GM10266 (cell line): ENCODE data around the gene SURF6.
"Not testable (repeated sequence)": the region's sequence is repeated elsewhere in the genome, so short reads cannot be mapped to it uniquely, and the experiment has no call there.

Source experiments
- DNase-seq: peaks from one replicate; pipeline ENCODE4 v3.0.0; 2012; ENCODE audit errors: extremely low spot score
- TF ChIP-seq, protein P1 (sequence below): IDR thresholded peaks from 2 replicates; pipeline ENCODE4 v1.5.1; 2012; ENCODE audit warnings: mild to moderate bottlenecking, low read depth; ENCODE audit not compliant: control insufficient read depth, insufficient read depth; ENCODE audit errors: missing control alignments

Gene SURF6

DNA sequence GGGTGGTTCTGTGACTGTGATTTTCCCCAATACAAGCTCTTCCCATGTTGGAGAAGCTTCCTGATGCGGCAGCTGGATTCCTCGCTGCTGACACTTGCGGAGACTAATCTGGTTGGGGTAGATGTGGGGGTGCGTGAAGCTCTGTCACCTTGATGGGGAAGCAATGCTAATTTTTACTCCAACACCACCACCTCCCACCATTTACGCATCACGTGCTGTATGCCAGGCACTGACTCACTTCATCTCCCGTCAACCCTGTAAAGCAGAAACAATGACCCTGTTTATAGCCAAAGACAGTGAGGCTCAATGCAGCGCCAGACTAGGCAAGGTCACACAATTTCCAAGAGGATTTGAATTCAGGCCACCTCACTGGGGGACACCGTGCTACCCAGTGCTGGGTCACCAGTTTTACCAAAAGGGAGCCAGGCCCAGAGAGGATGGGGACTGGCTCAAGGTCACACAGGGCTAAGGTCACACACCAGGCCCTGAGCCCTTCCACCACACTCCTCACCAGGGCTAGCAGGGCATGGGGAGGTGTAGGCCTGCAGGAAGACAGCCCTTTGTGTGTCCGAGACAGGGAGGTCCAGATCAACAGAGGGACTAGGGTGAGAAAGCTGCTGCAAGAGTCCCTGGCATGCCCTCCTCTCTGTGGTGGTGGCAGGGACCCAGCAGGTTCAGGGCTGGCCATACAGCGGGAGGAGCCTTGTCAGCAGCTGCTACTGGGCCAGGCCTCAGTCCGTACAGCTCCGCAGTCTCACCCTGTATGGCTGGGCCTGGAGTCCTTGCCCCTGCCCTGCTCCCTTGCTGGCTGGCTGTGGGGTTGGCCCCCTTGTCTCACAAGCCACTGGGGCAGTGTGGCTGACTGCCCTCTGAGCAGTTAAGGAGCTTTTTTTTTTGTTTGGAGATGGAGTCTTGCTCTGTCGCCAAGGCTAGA is 43.4 kb upstream of the SURF6 start:
- TF ChIP-seq, protein P1, sequence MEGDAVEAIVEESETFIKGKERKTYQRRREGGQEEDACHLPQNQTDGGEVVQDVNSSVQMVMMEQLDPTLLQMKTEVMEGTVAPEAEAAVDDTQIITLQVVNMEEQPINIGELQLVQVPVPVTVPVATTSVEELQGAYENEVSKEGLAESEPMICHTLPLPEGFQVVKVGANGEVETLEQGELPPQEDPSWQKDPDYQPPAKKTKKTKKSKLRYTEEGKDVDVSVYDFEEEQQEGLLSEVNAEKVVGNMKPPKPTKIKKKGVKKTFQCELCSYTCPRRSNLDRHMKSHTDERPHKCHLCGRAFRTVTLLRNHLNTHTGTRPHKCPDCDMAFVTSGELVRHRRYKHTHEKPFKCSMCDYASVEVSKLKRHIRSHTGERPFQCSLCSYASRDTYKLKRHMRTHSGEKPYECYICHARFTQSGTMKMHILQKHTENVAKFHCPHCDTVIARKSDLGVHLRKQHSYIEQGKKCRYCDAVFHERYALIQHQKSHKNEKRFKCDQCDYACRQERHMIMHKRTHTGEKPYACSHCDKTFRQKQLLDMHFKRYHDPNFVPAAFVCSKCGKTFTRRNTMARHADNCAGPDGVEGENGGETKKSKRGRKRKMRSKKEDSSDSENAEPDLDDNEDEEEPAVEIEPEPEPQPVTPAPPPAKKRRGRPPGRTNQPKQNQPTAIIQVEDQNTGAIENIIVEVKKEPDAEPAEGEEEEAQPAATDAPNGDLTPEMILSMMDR = no peak
- no peak for DNase-seq

GRCh38 chr9:133378408-133378962 is 42.5 kb upstream of the SURF6 start:
- no peak for DNase-seq
- TF ChIP-seq, protein P1 = no peak

DNA sequence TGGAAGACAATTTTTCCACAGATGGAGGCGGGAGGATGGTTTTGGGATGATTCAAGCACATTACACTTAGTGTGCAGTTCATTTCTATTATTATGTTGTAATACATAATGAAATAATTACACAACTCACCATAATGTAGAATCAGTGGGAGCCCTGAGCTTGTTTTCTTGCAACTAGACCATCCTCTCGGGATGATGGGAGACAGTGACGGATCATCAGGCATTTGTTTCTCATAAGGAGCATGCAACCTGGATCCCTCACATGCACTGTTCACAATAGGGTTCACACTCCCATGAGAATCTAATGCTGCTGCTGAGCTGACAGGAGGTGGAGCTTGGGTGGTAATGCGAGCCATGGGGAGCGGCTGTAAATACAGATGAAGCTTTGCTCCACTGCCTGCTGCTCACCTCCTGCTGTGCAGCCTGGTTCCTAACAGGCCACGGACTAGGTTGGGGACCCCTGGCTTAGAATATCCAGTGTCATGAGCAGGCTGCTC is 41.8 kb upstream of the SURF6 start:
- TF ChIP-seq, protein P1 = no peak
- DNase-seq = no peak

DNA sequence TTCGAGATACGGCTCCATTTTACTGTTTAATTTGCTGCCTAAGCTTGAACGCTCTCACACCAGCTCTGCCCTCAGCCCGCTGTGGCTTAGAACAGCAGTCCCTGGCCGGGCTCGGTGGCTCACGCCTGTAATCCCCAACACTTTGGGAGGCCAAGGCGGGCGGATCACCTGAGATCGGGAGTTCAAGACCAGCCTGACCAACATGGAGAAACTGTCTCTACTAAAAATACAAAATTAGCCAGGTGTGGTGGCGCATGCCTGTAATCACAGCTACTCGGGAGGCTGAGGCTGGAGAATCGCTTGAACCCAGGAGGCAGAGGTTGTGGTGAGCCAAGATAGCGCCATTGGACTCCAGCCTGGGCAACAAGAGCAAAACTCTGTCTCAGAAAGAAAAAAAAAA is 41.3 kb upstream of the SURF6 start:
- not testable (repeated sequence) for DNase-seq

GRCh38 chr9:133375724-133376654 is 40.0 kb upstream of the SURF6 start, which contains the start of the genes STKLD1 and SURF4:
STKLD1 (plus strand) TSS chr9:133376366; CDS start chr9:133376474, 108 bp downstream.
SURF4 (minus strand) TSS chr9:133376060; CDS start chr9:133375969, 91 bp downstream.
- TF ChIP-seq, protein P1 = no peak
- DNase-seq = peak; percentile 100

GRCh38 chr9:133375116-133375723 is 39.2 kb upstream of the SURF6 start:
- TF ChIP-seq, protein P1 = peak; percentile 33
- peak; percentile 76 for DNase-seq

DNA sequence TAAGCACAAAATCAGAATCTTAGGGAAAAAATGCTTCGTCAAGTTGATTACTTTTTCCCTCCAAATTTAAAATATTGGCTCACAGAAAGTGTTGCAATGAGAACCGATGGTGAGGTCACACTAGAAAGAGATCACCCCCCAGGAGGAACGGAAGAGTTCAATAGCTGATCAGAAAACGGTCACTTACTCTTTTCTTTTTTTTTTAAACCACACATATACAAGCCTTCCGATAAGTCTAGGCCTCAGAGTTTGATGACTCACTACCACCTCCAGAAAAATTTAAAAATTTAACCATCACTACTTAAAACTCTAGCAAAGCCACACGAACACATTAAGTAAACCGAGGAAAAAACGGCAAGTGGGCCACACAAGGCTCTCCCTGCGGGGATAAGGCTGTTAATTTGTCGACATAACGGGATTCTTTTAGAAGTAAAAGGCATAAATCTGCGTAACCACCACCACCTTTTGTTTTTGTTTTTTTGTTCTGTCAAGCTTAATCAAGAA is 38.7 kb upstream of the SURF6 start:
- TF ChIP-seq, protein P1 = no peak

More for the DNA sequence above, 38.7 kb upstream of the SURF6 start:
- DNase-seq = no peak
